ENCODE measurements around the gene SMCO1. TPM values are rescaled to one million over a fixed set of nuclear protein-coding genes. Genes with fewer than 3 reads are reported as not detected.

SMCO1 gene
- total RNA-seq, 1 experiment from 2014 or later = not detected

Other genes starting within 250 kb of the SMCO1 start
- 23.9 and 38.0 TPM in 2 replicates for gene PCYT1A, start 227.6 kb downstream of the SMCO1 start, total RNA-seq (2014; rRNA removed; shearing (Covaris generic))
- 5.8 and 11.3 TPM in 2 replicates for gene DYNLT2B, start 197.1 kb downstream of the SMCO1 start, total RNA-seq (2014; rRNA removed; shearing (Covaris generic))
- gene TM4SF19, start 177.0 kb downstream of the SMCO1 start, total RNA-seq (2014; rRNA removed; shearing (Covaris generic)) = not detected in 2 replicates
- gene UBXN7, start 82.9 kb downstream of the SMCO1 start, total RNA-seq (2014; rRNA removed; shearing (Covaris generic)) = 14.4 and 23.2 TPM in 2 replicates
- 30.1 and 50.3 TPM in 2 replicates for gene RNF168, start 11.6 kb downstream of the SMCO1 start, total RNA-seq (2014; rRNA removed; shearing (Covaris generic))
- 10.1 and 10.8 TPM in 2 replicates for gene WDR53, start 53.2 kb upstream of the SMCO1 start, total RNA-seq (2014; rRNA removed; shearing (Covaris generic))
- 15.6 and 19.1 TPM in 2 replicates for gene FBXO45, start 53.3 kb upstream of the SMCO1 start, total RNA-seq (2014; rRNA removed; shearing (Covaris generic))
- gene NRROS, start 124.3 kb upstream of the SMCO1 start, total RNA-seq (2014; rRNA removed; shearing (Covaris generic)) = 5.3 and 5.7 TPM in 2 replicates
- gene CEP19, start 196.9 kb upstream of the SMCO1 start, total RNA-seq (2014; rRNA removed; shearing (Covaris generic)) = 1.8 and 3.7 TPM in 2 replicates
- gene PIGX, start 197.0 kb upstream of the SMCO1 start, total RNA-seq (2014; rRNA removed; shearing (Covaris generic)) = 18.0 and 25.9 TPM in 2 replicates
- gene PAK2, start 224.5 kb upstream of the SMCO1 start, total RNA-seq (2014; rRNA removed; shearing (Covaris generic)) = 20.0 and 32.0 TPM in 2 replicates

Measured in H7 (cell line).